GM23338 (cell line): Measurements from ENCODE around the gene SIKE1. TPM values are rescaled to one million over a fixed set of nuclear protein-coding genes. Genes with fewer than 3 reads are reported as not detected.

Source experiments
- ATAC-seq: fragments of 200-7000 bp; cut with Tn5 transposase; 3 replicates; pipeline ENCODE4 v1.9.1; 2020
- DNase-seq: peaks from one replicate; pipeline ENCODE4 v3.0.0-alpha.2; 2015; ENCODE audit warnings: low spot score
- H2AFZ ChIP-seq: fragments of 200-600 bp; sonication (generic); 2 replicates; pipeline ENCODE4 v1.8.0; 2016; ENCODE audit warnings: antibody characterized with exemption, mild to moderate bottlenecking, moderate library complexity
- H3F3A ChIP-seq: fragments of 200-600 bp; sonication (generic); replicated peaks from 2 replicates; pipeline ENCODE4 v1.8.0; 2017; ENCODE audit warnings: antibody characterized with exemption, mixed run types, low read depth
- H3K27ac ChIP-seq: fragments of 200-600 bp; sonication (generic); 2 replicates; pipeline ENCODE4 v1.6.1; 2016; ENCODE audit warnings: low read depth
- H3K27me3 ChIP-seq: fragments of 200-600 bp; sonication (generic); 2 replicates; pipeline ENCODE4 v1.8.0; 2016; ENCODE audit warnings: mild to moderate bottlenecking, mixed run types, moderate library complexity; ENCODE audit not compliant: insufficient read depth
- H3K36me3 ChIP-seq: fragments of 200-600 bp; sonication (generic); 2 replicates; pipeline ENCODE4 v1.8.0; 2016; ENCODE audit warnings: mild to moderate bottlenecking; ENCODE audit not compliant: insufficient read depth
- H3K4me1 ChIP-seq: fragments of 200-600 bp; sonication (generic); 2 replicates; pipeline ENCODE4 v1.8.0; 2016; ENCODE audit warnings: mild to moderate bottlenecking, moderate library complexity; ENCODE audit not compliant: insufficient read depth
- H3K4me2 ChIP-seq: fragments of 200-600 bp; sonication (generic); 2 replicates; pipeline ENCODE4 v1.7.1; 2017; ENCODE audit warnings: mixed run types
- H3K4me3 ChIP-seq: fragments of 200-600 bp; sonication (generic); 2 replicates; pipeline ENCODE4 v1.6.1; 2016; ENCODE audit warnings: mixed run types
- H3K79me2 ChIP-seq: fragments of 200-600 bp; sonication (generic); replicated peaks from 2 replicates; pipeline ENCODE4 v1.8.0; 2017; ENCODE audit warnings: mild to moderate bottlenecking; ENCODE audit not compliant: insufficient read depth
- H3K9me2 ChIP-seq: fragments of 200-600 bp; sonication (generic); 2 replicates; pipeline ENCODE4 v1.8.0; 2017; ENCODE audit not compliant: insufficient read depth
- H4K20me1 ChIP-seq: fragments of 200-600 bp; sonication (generic); replicated peaks from 2 replicates; pipeline ENCODE4 v1.8.0; 2017; ENCODE audit warnings: mild to moderate bottlenecking; ENCODE audit not compliant: insufficient read depth
- H3K27ac Mint-ChIP-seq: 2 replicates; pipeline ENCODE4 v1.8.0; 2020; ENCODE audit warnings: inconsistent platforms, mild to moderate bottlenecking, moderate library complexity, mixed read lengths
- H3K27me3 Mint-ChIP-seq: 3 replicates; pipeline ENCODE4 v1.8.0; 2022; ENCODE audit warnings: low read depth, mild to moderate bottlenecking, moderate library complexity, mixed read lengths, inconsistent platforms; ENCODE audit not compliant: insufficient read depth, poor library complexity
- H3K36me3 Mint-ChIP-seq: 3 replicates; pipeline ENCODE4 v1.8.0; 2021; ENCODE audit warnings: low read depth, mild to moderate bottlenecking, inconsistent platforms, moderate library complexity, mixed read lengths
- H3K4me1 Mint-ChIP-seq: 3 replicates; pipeline ENCODE4 v1.8.0; 2020; ENCODE audit warnings: mild to moderate bottlenecking, inconsistent platforms, mixed read lengths
- H3K4me3 Mint-ChIP-seq: 3 replicates; pipeline ENCODE4 v1.8.0; 2021; ENCODE audit warnings: moderate library complexity, mild to moderate bottlenecking, inconsistent platforms, mixed read lengths
- H3K9me3 Mint-ChIP-seq: 3 replicates; pipeline ENCODE4 v1.8.0; 2020; ENCODE audit warnings: moderate library complexity, mild to moderate bottlenecking, inconsistent platforms, mixed read lengths
- CREB1 ChIP-seq: fragments of 250-450 bp; sonication (Bioruptor Pico); IDR thresholded peaks from 2 replicates; pipeline ENCODE4 v1.5.0; 2020; ENCODE audit warnings: low read depth, mild to moderate bottlenecking, moderate library complexity
- CTCF ChIP-seq, 2 experiments: fragments of 200-600 bp in 1 of 2; sonication (generic) in 1 of 2; conservative IDR thresholded peaks; 2 replicates each; pipeline versions ENCODE4 v1.5.1 to v1.6.1; 2016 to 2017; ENCODE audit warnings: antibody characterized with exemption in 2 of 2, low read depth in 2 of 2, mild to moderate bottlenecking in 2 of 2, moderate library complexity in 1 of 2
- EZH2phosphoT487 ChIP-seq: fragments of 200-600 bp; sonication (generic); IDR thresholded peaks from one replicate; pipeline ENCODE4 v1.8.1; 2018; ENCODE audit warnings: antibody characterized with exemption; ENCODE audit not compliant: unreplicated experiment
- JUNB ChIP-seq: IDR thresholded peaks from one replicate; pipeline ENCODE4 v1.6.1; 2016; ENCODE audit warnings: antibody characterized with exemption; ENCODE audit not compliant: unreplicated experiment
- NANOG ChIP-seq: IDR thresholded peaks from 2 replicates; pipeline ENCODE4 v1.6.1; 2016; ENCODE audit warnings: antibody characterized with exemption, borderline replicate concordance
- POLR2AphosphoS5 ChIP-seq: IDR thresholded peaks from 2 replicates; pipeline ENCODE4 v1.6.1; 2016; ENCODE audit warnings: antibody characterized with exemption, low read depth
- REST ChIP-seq: IDR thresholded peaks from one replicate; pipeline ENCODE4 v1.6.1; 2018; ENCODE audit warnings: antibody characterized with exemption; ENCODE audit not compliant: unreplicated experiment
- STAT1 ChIP-seq: IDR thresholded peaks from one replicate; pipeline ENCODE4 v1.6.1; 2016; ENCODE audit warnings: antibody characterized with exemption; ENCODE audit not compliant: unreplicated experiment
- ZNF114 ChIP-seq: fragments of 250-450 bp; sonication (Bioruptor Pico); IDR thresholded peaks from 2 replicates; pipeline ENCODE4 v1.5.0; 2020; ENCODE audit warnings: mild to moderate bottlenecking, moderate library complexity
- ZNF331 ChIP-seq: fragments of 250-450 bp; sonication (Bioruptor Pico); IDR thresholded peaks from 2 replicates; pipeline ENCODE4 v1.5.0; 2020; ENCODE audit warnings: low read depth, mild to moderate bottlenecking, moderate library complexity
- ZNF462 ChIP-seq: fragments of 250-450 bp; sonication (Bioruptor Pico); IDR thresholded peaks from 2 replicates; pipeline ENCODE4 v1.5.0; 2020; ENCODE audit warnings: mild to moderate bottlenecking, moderate library complexity
- polyA plus RNA-seq: library from polyadenylated mRNA; unstranded; fragments of >200 nt; fragmentation: Nextera tagmentation; extraction: Ambion mirVana; gene quantifications from 2 replicates; pipeline ENCODE4 v1.2.1, GENCODE V29; 2016
- total RNA-seq: library from RNA; depleted of rRNA; stranded (reverse); fragments of >200 nt; shearing (Covaris generic); gene quantifications from 2 replicates; pipeline ENCODE4 v1.2.3, GENCODE V29; 2014

SIKE1 gene
- total and polyA plus RNA-seq, 2 experiments from 2014 or later: 74.0 to 96.3 TPM

- Histone ChIP-seq H3K9me2 (no peaks in the 10 kb centered on the region), H3K79me2 (peaks cover 10% of the 10 kb centered on the region), H4K20me1 (peaks cover 13% of the 10 kb centered on the region; the same call in 1 of the 2 replicates), H3K27ac (no peak overlapping the region), H3K4me2 (no peak overlapping the region), H2AFZ (no peak overlapping the region), H3K4me3 (no peak overlapping the region), H3K4me1 (no peaks in the 10 kb centered on the region), H3K36me3 (peaks cover 89% of the 10 kb centered on the region), H3F3A (peaks cover 7% of the 10 kb centered on the region; the same call in 1 of the 2 replicates), H3K27me3 (no peaks in the 10 kb centered on the region)
- Mint-ChIP-seq H3K4me3 (no peak overlapping the region), H3K36me3 (peaks cover 98% of the 10 kb centered on the region), H3K9me3 (no peaks in the 10 kb centered on the region), H3K4me1 (no peaks in the 10 kb centered on the region), H3K27ac (no peak overlapping the region), H3K27me3 (no peaks in the 10 kb centered on the region)
- TF ChIP-seq JUNB: no peak
- no peak for TF ChIP-seq EZH2phosphoT487
- no peak for TF ChIP-seq ZNF462 (CRISPR knock-in tag)
- ATAC-seq (no peak), DNase-seq (no peak)
Measured at GRCh38 chr1:114723457-114723856, 57.0 kb downstream of the SIKE1 start.

- Histone ChIP-seq H4K20me1 (peaks cover 7% of the 10 kb centered on the region; the same call in 1 of the 2 replicates), H3K27ac (no peak overlapping the region), H3K4me3 (no peak overlapping the region), H3K36me3 (peaks cover 74% of the 10 kb centered on the region), H3K79me2 (peaks cover 10% of the 10 kb centered on the region), H3K4me1 (peaks cover 9% of the 10 kb centered on the region), H3F3A (peaks cover 11% of the 10 kb centered on the region; the same call in 1 of the 2 replicates), H2AFZ (no peak overlapping the region), H3K27me3 (no peaks in the 10 kb centered on the region), H3K9me2 (no peaks in the 10 kb centered on the region), H3K4me2 (no peak overlapping the region)
- H3K36me3 Mint-ChIP-seq: peaks cover 93% of the 10 kb centered on the region
- ATAC-seq (no peak), DNase-seq (no peak)
- H3K27ac Mint-ChIP-seq: no peak overlapping the region
- peaks cover 12% of the 10 kb centered on the region for H3K27me3 Mint-ChIP-seq
- H3K9me3 Mint-ChIP-seq: no peaks in the 10 kb centered on the region
- no peak overlapping the region for H3K4me3 Mint-ChIP-seq
- H3K4me1 Mint-ChIP-seq: peaks cover 5% of the 10 kb centered on the region
- TF ChIP-seq NANOG (no peak), CREB1 (CRISPR knock-in tag) (no peak), REST (no peak), STAT1 (no peak), ZNF114 (CRISPR knock-in tag) (no peak), POLR2AphosphoS5 (no peak), ZNF331 (CRISPR knock-in tag) (no peak), CTCF (conservative IDR thresholded peaks at IDR 0.05; ENCODE audit: low read depth in 2 of 2) (no peak), EZH2phosphoT487 (no peak)
Measured at GRCh38 chr1:114720492-114720891, 60.0 kb downstream of the SIKE1 start.
